ENCODE measurements around the gene DTX4.

DTX4 gene

GRCh38 chr11:59218893-59219292, 47.0 kb downstream of the DTX4 start:
- no peak for DNase-seq (ENCODE audit: low read depth)
- no peak overlapping the region for H3K4me3 ChIP-seq (ENCODE audit: low read length)
- TF ChIP-seq CTCF (conservative IDR thresholded peaks at IDR 0.05; ENCODE audit: low read depth, low read length): no peak

GRCh38 chr11:59219836-59220235, 47.9 kb downstream of the DTX4 start:
- TF ChIP-seq CTCF (conservative IDR thresholded peaks at IDR 0.05; ENCODE audit: low read depth, low read length): no peak
- no peak for DNase-seq (ENCODE audit: low read depth)

GRCh38 chr11:59221441-59221840, 49.5 kb downstream of the DTX4 start:
- no peak for DNase-seq (ENCODE audit: low read depth)
- TF ChIP-seq CTCF (conservative IDR thresholded peaks at IDR 0.05; ENCODE audit: low read depth, low read length): no peak
- H3K4me3 ChIP-seq (ENCODE audit: low read length): no peak overlapping the region

More at GRCh38 chr11:59219836-59220235, 47.9 kb downstream of the DTX4 start:
- H3K4me3 ChIP-seq (ENCODE audit: low read length): no peak overlapping the region

- H3K4me3 ChIP-seq (ENCODE audit: low read length): no peak overlapping the region
- TF ChIP-seq CTCF (conservative IDR thresholded peaks at IDR 0.05; ENCODE audit: low read depth, low read length): no peak
- DNase-seq (ENCODE audit: low read depth): no peak
These were observed 50.6 kb downstream of the DTX4 start for GRCh38 chr11:59222464-59223060.

GRCh38 chr11:59223177-59223576, 51.2 kb downstream of the DTX4 start:
- TF ChIP-seq CTCF (conservative IDR thresholded peaks at IDR 0.05; ENCODE audit: low read depth, low read length): no peak
- no peak overlapping the region for H3K4me3 ChIP-seq (ENCODE audit: low read length)

GRCh38 chr11:59223611-59224010, 51.7 kb downstream of the DTX4 start:
- no peak overlapping the region for H3K4me3 ChIP-seq (ENCODE audit: low read length)
- DNase-seq (ENCODE audit: low read depth): no peak
- TF ChIP-seq CTCF (conservative IDR thresholded peaks at IDR 0.05; ENCODE audit: low read depth, low read length): no peak

More at GRCh38 chr11:59223177-59223576, 51.2 kb downstream of the DTX4 start:
- no peak for DNase-seq (ENCODE audit: low read depth)

- TF ChIP-seq CTCF (conservative IDR thresholded peaks at IDR 0.05; ENCODE audit: low read depth, low read length): no peak
- DNase-seq (ENCODE audit: low read depth): no peak
- no peak overlapping the region for H3K4me3 ChIP-seq (ENCODE audit: low read length)
These were observed 52.5 kb downstream of the DTX4 start for GRCh38 chr11:59224351-59224928.

All from retinal pigment epithelial cell (primary cell).